OCI-M2 (cell line): ENCODE measurements around the gene CNKSR3.

Experiments used
- DNase-seq: peaks from one replicate; lab custom pipeline; 2025; ENCODE audit not compliant: unreplicated experiment; lab: John Stamatoyannopoulos, UW

CNKSR3 gene

GRCh38 chr6:154481521-154482013 lies 28.9 kb downstream of the CNKSR3 start:
- DNase-seq: no peak

GRCh38 chr6:154479771-154480639 lies 30.5 kb downstream of the CNKSR3 start:
- DNase-seq: no peak

- no peak for DNase-seq
Observed at GRCh38 chr6:154479351-154479769, 31.1 kb downstream of the CNKSR3 start.

- DNase-seq: no peak
Observed at GRCh38 chr6:154478701-154479060, 31.8 kb downstream of the CNKSR3 start.

GRCh38 chr6:154478021-154478700 lies 32.3 kb downstream of the CNKSR3 start:
- no peak for DNase-seq

GRCh38 chr6:154476494-154476893 lies 34.0 kb downstream of the CNKSR3 start:
- DNase-seq: no peak

GRCh38 chr6:154474648-154475428 lies 35.6 kb downstream of the CNKSR3 start:
- no peak for DNase-seq

- no peak for DNase-seq
Observed at GRCh38 chr6:154473324-154473723, 37.2 kb downstream of the CNKSR3 start.

- DNase-seq: no peak
Observed at GRCh38 chr6:154471609-154472362, 38.7 kb downstream of the CNKSR3 start.

- no peak for DNase-seq
Observed at GRCh38 chr6:154469306-154469935, 41.1 kb downstream of the CNKSR3 start.

- no peak for DNase-seq
Observed at GRCh38 chr6:154468760-154469159, 41.7 kb downstream of the CNKSR3 start.

- DNase-seq: no peak
Observed at GRCh38 chr6:154466971-154467679, 43.4 kb downstream of the CNKSR3 start.

- DNase-seq: no peak
Observed at GRCh38 chr6:154466139-154466538, 44.3 kb downstream of the CNKSR3 start.

GRCh38 chr6:154463573-154464419 lies 46.7 kb downstream of the CNKSR3 start:
- DNase-seq: no peak

GRCh38 chr6:154462425-154462824 lies 48.1 kb downstream of the CNKSR3 start:
- DNase-seq: no peak

GRCh38 chr6:154461348-154461747 lies 49.1 kb downstream of the CNKSR3 start:
- DNase-seq: no peak

- no peak for DNase-seq
Observed at GRCh38 chr6:154460306-154461071, 50.0 kb downstream of the CNKSR3 start.

GRCh38 chr6:154459513-154459912 lies 51.0 kb downstream of the CNKSR3 start:
- DNase-seq: no peak
